Panc1 (cell line): ENCODE results near the gene ARMC2.

Source experiments
- SIN3A ChIP-seq: IDR thresholded peaks from 2 replicates; pipeline ENCODE4 v1.6.1; 2012; ENCODE audit warnings: low read depth, mild to moderate bottlenecking, low read length, moderate library complexity, borderline replicate concordance; ENCODE audit not compliant: insufficient read depth
- TF ChIP-seq, protein P1 (sequence below): fragments of 450-650 bp; IDR thresholded peaks from 2 replicates; pipeline ENCODE4 v1.5.1; 2017; ENCODE audit warnings: mild to moderate bottlenecking

DNA sequence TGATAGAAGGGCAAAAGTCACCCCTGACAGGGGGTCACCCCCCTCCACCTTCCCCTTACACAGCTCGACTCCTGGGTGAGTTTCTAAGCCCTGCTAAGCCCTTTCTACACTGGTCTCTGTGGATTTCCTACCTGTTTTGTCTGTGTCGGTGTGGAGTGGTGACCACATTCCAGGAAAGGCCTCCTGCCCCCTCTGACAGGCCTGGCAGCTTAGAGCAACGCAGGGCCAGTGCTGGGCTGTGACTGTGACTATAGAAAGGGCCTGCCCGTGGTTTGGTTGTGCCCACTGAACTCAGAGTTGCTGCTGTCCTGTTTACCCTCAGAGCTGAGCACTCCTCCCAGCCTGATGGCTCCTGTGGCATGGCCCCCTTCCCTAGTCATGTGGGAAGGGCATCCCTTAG lies 109.0 kb downstream of the ARMC2 start:
- TF ChIP-seq, protein P1, sequence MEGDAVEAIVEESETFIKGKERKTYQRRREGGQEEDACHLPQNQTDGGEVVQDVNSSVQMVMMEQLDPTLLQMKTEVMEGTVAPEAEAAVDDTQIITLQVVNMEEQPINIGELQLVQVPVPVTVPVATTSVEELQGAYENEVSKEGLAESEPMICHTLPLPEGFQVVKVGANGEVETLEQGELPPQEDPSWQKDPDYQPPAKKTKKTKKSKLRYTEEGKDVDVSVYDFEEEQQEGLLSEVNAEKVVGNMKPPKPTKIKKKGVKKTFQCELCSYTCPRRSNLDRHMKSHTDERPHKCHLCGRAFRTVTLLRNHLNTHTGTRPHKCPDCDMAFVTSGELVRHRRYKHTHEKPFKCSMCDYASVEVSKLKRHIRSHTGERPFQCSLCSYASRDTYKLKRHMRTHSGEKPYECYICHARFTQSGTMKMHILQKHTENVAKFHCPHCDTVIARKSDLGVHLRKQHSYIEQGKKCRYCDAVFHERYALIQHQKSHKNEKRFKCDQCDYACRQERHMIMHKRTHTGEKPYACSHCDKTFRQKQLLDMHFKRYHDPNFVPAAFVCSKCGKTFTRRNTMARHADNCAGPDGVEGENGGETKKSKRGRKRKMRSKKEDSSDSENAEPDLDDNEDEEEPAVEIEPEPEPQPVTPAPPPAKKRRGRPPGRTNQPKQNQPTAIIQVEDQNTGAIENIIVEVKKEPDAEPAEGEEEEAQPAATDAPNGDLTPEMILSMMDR = no peak
- no peak for TF ChIP-seq SIN3A
